Activated CD4-positive, alpha-beta T cell treated with anti-CD3 and anti-CD28 coated beads, Interleukin-2, amount 50 U/mL, for 24 hours (primary cell): ENCODE data around the gene MLH3.

Experiments used
- DNase-seq, 2 donors: peaks; one replicate each; pipeline ENCODE4 v3.0.0-alpha.2; 2020; ENCODE audit warnings: low read depth in 1 of 2, low spot score in 1 of 2

Gene MLH3

DNA sequence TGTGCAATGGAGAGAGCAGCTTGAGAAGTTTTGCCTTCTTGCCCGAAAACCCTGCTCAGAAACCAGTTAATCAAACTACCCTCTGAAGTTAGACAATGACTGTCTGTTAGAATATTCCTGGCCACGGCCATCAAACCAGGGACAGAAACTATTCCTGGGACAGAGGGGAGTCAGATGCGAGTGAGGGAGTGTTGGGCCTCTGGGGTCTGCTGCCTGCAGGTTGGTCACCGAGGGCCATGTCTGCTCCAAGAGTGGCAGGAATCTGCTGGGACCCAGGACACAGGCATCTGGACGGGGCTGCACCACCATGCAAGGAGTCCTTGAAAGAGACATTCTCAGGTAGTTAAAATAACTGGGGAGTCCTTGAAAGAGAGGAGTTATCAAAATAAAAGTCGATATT is 65.5 kb downstream of the MLH3 start:
- DNase-seq: no peak

DNA sequence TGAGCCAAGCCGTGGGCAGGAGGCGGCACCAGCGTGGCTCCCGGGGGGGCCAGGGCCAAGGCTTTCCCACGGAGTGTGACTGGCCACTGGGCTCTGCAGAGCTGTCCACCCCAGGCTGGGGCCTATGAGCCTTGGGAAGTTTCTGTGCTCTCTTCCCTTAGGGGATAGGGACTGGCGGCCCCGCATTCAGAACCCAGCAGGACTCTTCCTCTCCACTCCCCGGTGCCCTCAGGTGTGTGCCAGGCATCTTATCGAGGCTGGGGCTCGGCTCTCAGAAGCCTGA is 66.3 kb downstream of the MLH3 start:
- no peak for DNase-seq

DNA sequence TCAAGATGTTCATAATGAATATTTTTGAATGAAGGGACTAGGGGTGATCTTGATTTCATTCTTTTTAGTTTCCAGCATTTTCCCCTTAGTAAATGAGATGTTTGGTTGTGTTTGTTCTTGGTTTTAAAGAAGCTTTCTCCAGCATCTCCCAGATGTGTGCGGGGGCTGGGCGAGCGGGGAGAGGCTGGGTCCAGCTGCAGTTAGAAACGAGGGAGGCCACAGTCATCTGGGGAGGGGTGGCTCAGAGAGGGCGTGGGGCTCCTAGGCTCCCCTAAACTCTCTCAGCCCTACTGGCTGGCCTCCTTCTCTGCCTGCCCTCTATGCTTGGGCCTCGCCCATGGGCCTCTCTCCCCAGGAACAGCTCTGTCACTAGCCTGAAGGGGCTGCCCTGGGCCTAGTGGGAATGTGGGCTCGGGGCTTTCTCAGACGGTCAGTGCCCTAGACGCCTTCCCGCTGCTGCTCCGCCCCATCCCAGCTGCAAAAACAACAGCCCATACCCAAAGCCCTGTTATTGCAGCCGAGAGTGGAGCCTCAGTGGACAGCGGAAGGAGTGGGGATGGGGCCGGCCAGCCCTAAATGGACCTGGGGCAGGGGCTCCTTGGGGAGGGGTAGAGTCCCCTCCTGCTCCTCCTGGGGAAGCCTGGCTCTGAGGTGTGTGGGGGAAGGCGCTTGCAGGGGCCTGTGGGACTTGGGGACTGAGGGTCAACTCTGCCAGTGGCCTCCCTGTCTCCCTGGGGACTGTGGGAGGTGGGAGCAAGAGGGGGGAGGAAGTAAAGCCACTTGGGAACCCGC is 66.8 kb downstream of the MLH3 start:
- no peak for DNase-seq

DNA sequence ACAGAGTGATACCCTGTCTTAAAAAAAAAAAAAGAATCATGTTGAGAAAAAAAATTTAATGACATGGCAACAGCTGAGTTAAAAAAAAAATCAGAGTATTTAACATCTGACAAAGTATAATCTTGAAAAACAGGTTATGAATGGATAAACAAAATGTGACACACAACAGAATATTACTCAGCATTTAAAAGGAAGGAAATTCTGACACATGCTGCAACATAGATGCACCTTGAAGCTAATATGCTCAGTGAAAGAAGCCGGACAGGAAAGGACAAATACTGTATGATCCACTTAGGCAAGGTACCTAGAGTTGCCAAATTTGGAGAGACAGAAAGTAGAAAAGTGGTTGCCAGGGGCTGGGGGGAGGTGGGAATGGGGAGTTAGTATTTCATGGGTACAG is 67.9 kb downstream of the MLH3 start:
- no peak for DNase-seq

DNA sequence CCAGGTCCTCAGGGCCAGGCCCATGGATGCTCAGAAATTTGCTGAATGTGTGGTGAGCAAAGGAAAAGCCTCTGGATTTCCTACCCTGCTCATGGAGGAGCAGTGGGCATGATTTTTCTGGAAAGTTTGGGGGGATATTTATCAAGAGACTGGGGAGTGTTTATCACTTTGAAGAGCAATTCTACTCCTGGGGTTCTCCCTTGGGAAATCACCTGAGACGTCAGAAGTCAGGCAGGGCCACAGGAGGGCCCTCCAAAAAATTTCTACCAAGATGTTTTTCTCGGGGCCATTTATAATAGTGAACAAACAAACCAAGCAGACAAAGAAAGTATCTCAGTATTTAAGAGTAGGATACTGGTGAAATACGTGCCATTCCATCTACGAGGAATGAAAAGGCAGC is 68.6 kb downstream of the MLH3 start:
- no peak for DNase-seq

DNA sequence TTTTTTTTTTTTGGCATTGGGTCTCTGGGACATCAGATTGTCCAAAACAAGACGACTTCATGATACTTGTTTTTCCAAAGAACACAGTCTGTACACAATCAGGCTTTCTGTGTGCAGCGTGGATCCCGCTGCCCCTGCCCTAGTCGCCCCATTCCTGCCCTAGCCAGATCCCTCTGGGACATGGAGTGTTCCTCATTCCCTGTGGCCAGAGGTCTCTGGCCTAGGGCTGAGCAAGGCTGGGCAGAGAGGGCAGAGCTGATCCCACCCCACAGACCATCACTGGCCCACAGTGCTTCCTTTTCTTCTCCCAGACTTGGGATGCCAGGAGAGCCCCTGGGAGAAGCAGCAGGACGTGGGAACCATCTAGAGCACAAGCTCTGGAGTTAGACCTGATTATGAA is 69.4 kb downstream of the MLH3 start:
- DNase-seq: no peak

DNA sequence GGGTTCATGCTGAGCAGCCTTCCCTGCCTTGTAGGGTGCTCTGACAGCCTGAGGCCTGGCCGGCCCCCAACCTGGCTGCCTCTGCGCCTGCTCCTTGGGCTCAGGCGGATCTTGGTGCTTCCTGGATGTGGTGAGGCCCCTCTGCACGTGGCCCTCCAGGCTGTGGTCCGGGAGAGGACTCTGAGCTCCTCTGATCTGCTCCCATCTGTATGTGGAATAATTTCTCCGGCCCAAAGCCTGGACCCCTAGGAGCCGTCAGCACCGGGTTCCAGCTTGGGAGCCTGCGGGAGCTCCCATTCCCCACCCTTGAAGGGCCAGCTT is 69.8 kb downstream of the MLH3 start:
- no peak for DNase-seq

DNA sequence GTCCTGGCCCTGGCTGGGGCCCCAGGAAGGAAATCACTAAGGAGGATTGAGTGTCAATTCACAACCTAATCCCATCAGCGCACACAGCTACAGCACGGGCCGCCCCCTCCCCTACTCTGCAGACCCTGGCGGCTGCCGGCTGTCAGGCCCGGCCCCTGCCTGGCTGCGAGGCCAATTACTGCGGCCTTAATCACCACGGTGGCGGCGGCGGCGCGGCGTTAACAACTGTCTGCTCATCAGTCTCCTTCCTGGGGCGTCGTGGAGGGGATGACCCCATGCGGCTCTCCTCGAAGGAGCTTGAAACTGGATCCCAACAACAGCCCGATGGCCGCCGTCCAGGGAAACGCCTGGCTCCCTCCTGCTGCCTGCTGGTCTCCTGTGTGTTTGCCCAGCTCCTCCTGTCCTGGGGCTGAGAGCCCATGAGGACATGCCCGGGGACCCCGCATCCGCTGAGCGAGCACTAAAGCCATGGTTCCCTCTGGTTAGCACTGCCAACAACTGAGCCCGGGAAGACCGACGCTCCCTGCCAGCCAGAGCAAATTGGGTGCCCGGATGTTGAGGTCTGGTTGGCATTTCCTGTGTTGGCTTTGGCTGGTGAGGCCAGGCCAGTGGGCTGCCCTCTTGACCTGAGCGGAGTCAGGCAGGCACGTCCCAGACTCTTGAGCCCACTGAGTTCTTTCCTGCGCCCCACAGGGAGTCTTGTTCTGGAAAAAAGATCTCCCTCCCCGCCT is 70.4 kb downstream of the MLH3 start:
- DNase-seq: no peak

DNA sequence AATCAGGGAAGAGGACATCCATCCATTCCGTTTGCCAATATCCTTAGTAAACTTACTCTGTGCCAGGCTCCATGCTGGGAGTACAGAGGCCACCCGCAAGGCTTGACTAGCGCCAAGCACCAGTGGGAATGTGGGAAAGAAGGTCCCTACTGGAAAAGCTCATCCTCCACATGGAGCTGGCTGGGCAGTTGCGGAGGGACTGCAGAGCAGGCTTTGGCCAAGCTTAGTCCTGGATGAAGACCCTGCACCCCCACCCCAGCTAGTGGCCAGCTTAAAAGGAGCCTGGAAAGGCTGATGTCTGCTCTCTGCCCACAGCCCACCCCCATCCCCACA is 70.9 kb downstream of the MLH3 start:
- DNase-seq: no peak

DNA sequence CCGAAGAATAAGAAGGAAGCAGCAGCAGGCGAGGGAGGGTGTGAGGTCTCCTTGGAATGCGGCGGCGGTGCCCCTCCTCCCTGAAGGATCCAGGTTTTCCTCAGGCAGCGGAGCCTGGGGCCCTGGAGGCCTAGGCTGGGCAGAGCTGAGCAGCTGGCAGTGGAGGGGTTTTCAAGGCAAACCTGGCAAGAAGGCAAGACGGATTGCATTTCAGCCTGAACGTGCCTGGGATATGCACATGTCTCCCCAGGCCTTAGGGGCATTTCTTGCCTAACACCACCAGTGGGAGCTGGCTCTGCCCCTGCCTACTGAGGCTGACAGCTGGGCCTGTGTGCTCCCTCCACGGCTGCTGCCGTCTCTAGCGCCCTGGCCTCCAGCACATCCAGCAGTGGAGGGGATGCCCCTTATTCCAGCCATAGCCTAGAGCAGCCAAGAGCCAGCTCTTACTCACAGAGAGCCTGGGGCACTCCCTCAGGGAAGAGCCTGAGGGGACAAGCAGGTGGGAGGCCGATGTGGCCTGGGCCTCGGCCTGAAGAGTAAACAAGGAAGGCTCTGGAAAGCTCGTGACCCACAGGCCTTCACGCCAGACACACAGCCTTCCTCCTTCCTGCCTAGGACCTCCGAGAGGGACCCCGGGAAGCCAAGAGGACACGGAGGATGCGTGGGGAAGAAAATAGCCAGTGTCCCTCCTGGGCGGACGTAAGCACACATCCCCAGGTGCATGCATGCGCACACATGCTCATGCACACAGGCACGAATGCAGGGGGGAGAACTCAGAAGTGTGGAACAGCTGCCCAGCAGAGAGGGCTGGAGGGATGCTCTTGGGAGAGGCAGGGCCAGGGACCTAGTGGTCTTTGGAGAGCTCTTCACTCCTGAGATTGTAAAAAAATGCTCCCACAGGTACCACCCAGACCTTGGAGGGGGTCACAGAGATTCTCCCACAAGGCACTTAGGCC is 71.5 kb downstream of the MLH3 start:
- DNase-seq: no peak

DNA sequence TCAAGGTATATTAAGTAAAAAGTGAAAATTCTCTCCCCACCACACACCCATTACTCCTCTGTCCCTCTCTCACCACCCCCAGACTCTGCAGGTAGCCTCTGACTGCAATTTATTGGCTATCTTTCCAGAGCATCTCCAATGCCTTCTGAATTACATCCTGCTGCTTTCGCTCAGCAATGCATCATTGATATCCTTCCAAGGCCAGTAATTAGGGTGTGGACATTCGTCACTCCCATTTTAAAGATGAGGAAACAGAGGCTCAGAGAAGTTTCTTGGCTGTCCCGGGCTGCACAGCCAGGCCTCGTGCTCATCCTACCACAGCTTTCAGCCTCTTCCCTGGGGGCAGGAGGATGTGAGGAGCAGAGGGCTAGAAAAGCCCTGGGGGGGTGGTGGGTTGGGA is 72.2 kb downstream of the MLH3 start:
- DNase-seq: no peak

DNA sequence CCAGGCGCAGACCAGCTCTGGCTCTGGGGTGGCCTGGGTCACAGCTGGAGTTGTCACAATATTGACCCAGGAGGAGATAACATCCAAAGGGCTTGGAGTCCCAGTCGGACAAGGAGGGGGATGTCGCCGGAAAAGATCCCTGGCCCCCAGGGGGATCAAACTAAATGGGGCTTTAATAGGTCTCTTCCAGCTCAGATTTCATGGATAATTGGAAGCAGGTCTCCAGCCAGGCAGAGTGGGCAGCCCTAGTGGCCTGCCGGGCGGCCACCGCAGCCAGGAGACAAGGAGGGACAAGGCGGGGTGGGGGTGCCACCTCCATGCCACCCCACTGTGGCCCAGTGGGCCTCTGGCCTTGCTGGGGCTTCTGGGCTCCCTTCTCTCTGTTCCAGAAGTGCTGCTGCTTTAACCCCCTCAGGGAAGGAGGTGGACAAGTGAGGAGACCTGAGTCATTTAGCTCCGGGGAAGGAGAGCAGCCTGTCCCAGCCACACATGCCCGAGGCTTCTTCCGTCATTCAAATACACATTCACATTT is 72.8 kb downstream of the MLH3 start:
- DNase-seq: no peak

DNA sequence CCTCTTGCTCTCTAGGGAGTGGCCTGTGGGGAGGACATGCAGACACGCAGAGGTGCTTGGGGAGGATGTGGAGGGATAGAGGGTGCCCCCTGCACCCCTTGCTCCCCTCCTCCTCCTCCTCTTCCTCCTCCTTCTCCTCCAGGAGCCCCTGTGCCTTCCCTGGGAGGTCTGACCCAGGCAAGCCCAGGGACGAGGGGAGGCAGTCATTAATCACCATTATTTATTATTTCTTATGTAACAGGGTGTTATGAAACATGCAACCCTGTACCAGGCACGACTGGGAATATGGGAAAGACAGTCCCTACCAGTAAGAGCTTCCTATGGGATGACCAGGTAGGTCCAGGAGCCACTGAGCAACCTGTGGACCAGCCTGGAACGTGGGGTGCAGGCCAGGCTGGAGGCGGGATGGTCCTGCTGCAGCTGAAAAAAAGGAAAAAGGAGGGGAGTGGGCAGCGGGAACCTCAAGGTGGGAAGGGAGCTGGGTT is 73.3 kb downstream of the MLH3 start:
- no peak for DNase-seq

DNA sequence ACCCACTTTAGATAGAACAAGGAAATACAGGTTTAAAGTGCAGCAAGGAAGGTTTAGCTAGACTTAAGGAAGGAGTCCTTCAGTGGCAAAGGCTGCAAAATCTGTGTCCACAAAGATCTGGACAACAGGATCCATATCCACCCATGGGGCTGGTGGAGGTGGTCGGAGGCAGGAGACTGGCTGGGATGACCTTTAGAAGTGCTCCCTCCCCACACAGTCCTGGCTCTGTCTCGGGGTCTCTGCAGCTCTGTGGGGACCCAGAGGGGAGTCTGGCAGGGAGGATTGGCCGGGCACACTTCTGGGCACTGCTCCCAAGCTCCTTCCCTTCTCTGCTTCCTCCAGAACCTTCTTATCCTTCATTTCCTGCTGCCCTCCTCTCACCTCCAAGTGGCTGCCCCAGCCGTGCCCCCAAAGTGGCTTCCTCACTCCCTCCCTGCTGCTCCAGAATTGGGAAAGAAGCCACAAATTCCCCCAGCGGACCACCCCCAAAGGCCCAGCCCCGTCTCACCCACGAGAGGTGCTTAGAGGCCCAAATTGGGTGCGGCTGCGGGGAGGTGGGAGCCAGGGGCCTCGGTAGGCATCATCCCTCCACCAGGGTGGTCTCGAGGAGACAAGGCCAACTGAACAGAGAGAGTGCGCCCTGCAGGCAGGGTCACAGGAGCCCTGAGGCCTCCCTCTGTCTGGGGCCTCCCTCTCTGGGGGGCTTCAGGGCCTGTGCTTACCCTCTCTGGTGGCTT is 73.9 kb downstream of the MLH3 start:
- no peak for DNase-seq

DNA sequence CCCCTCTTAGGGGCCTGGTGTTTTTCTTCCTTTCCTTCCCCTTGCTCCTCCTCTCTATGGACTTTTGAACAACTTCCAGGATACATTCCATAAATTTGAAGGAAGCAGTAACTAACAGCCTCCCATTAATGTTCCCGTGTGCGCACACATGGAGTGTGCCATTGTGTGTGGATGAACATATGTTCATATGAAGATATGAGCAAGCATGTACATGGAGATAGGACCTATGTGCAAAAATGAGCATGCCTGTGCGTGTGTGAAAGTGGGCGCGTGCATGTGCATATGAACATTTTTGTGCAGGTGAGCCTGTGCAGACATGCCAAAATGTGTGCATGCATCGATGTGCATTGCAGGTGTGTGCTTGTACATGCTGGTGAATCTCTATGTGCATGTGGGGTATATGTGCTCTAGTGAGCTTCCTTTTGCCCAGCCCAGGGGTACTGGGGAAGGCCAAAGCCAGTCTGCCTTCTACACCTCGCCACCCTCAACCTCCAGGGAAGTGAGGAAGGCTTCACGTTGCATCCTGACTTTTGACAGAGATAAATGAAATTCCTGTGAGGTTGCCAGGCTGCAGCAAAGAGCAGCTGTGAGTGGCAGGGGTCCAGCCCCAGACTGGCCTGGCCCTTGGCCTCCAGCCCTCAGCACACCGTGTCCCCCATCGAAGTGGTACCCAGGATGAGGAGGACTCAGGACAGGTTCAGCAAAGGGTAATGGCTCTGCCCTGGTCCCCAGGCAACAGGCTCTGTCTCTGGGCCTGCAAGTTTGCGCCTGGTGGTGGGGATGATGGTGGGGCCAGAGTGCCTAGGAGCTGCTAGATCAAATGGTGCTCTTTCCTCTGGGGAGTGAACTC is 74.8 kb downstream of the MLH3 start:
- DNase-seq: no peak

DNA sequence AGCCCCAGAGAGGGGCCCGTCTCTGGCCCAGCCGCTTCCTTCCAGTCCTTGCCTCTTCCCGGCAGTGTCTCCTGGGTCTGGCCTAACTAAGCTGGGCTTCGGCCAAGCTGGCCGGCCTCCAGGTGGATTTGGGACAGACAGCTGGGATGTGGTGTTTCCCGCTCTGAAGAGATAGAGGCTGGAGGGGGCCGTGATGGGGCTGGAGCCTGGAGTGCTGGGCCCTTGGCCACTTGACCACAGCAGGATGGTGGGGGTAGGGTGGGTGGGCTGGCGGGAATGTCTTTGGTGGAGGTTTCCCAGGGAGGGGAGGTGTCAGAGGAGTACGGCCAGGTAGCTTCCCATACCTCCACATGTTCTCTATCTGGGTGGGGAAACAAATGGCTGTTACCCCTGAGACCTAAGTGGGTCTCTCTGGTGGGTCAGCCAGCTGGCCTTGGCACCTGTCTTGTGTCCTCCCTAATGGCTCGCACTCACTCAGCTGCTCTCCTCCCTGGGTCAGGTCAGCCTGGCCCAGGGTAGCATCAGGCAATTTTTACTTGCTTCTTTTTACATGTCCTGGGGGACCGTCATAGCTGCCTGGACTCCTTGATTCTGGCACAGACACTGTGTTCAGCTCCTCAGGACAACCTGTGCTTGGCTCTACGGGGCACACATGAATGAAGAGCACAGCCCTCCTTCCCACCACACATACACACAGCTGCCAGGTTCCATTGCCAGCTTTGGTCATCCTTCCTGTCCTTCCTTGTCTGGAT is 76.0 kb downstream of the MLH3 start:
- no peak for DNase-seq

DNA sequence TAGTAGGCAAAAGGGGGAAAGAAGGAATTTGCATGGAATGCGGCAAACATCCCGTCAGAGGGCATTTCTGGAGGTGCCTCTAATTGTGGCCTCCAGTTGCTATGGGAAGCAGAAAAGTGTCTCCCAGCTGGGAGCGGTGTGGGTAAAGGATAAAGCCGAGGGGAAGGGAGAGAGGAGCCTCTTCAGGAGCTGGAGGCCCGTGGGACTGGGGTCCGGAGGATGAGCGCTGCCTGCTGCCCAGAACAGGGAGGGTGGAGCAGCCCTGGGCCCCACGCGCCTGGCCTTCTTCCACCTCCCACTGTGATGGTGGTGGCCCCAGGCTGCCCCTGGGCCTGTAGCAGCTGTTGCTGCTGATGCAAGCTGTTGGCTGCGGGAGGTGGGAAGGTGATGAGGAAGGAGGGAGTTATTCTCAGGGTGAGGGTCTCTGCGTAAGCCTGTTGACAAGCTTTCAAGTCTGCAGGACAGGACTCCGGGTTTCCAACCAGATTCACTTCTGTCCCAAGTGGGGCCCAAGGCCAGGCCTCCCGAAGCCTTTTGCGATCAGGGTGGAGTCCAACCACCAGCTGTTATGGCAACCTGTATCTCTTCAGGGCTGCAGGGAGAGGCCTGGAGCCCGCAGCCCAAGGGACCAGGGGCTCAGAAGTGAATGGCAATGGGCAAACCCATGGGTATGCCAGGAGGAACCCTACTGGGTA is 76.8 kb downstream of the MLH3 start:
- DNase-seq: no peak

DNA sequence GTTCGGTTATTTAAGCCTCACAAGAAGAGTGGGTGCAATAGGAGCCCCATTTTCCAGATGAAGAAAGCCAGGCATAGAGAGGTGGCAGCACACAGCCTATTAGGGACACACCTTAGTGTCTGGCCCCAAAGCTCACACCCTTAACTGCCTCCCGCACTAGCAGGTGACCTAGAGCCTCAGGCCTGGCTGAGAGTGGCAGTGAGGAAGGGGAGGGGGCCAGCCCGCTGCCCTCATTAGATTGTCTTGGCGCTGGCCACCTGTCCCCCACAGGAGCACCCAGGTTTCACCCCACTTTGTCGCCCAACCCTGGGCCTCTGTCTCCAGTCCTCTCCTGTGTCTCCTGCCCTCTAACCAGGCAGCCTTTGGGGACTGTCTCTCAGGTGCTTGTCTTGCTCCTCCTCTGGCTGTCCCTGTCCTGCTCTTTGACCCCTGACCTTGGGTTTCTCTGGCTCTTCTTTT is 77.3 kb downstream of the MLH3 start:
- DNase-seq: no peak
